GM20000 (cell line): ENCODE results near the gene PLA2G4D.

Source experiments
- DNase-seq: peaks from one replicate; pipeline ENCODE4 v3.0.0; 2012; ENCODE audit warnings: low spot score
- TF ChIP-seq, protein P1 (sequence below): IDR thresholded peaks from 2 replicates; pipeline ENCODE4 v1.5.1; 2012; ENCODE audit warnings: mild to moderate bottlenecking, control low read depth; ENCODE audit errors: extremely low read depth, missing control alignments

The PLA2G4D gene

DNA sequence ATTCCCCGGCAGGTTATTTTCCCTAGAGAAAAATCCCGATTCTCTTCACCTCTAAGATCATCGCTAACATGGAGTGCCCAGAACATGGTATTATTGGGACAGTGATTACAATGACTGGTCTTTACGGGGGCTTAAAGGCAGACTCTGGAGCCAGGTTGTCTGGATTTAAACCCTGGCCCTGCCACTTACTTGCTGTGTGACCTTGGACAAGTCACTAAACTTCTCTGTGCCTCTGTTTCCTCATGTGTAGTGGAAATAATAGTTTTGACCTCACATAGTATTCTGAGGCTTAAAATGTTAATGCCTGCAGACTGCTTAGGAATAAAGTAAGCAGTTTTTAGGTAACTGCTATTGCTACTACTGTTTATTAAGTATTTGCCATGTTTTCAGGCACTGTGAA lies 4.4 kb downstream of the PLA2G4D start:
- no peak for DNase-seq
- TF ChIP-seq, protein P1, sequence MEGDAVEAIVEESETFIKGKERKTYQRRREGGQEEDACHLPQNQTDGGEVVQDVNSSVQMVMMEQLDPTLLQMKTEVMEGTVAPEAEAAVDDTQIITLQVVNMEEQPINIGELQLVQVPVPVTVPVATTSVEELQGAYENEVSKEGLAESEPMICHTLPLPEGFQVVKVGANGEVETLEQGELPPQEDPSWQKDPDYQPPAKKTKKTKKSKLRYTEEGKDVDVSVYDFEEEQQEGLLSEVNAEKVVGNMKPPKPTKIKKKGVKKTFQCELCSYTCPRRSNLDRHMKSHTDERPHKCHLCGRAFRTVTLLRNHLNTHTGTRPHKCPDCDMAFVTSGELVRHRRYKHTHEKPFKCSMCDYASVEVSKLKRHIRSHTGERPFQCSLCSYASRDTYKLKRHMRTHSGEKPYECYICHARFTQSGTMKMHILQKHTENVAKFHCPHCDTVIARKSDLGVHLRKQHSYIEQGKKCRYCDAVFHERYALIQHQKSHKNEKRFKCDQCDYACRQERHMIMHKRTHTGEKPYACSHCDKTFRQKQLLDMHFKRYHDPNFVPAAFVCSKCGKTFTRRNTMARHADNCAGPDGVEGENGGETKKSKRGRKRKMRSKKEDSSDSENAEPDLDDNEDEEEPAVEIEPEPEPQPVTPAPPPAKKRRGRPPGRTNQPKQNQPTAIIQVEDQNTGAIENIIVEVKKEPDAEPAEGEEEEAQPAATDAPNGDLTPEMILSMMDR: no peak

- TF ChIP-seq, protein P1: no peak
- no peak for DNase-seq
These were observed 5.3 kb downstream of the PLA2G4D start for GRCh38 chr15:42088801-42089640.

GRCh38 chr15:42087926-42088800 lies 6.2 kb downstream of the PLA2G4D start:
- DNase-seq: no peak
- TF ChIP-seq, protein P1: no peak

GRCh38 chr15:42087460-42087859 lies 6.9 kb downstream of the PLA2G4D start:
- TF ChIP-seq, protein P1: no peak
- DNase-seq: no peak

DNA sequence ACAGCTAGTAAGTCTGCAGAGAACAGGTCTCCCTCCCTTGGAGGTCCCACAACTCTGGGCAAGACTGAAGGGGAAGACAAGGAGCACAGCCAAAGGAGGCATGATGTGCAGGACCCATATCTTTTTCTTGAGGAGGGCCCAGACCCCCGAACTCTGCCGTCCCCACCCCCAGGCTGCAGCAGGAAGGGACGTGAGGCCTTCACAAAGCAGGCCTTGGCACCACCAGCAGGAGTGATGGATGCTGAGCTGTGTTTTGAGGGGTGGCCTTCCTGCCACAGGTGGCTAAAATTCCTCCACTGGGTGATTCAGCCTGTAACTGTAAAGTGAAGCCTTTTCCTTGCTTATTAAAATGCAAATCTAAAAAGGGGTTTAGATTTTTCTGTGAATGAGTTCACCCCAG lies 8.6 kb downstream of the PLA2G4D start:
- DNase-seq: no peak
- TF ChIP-seq, protein P1: no peak

DNA sequence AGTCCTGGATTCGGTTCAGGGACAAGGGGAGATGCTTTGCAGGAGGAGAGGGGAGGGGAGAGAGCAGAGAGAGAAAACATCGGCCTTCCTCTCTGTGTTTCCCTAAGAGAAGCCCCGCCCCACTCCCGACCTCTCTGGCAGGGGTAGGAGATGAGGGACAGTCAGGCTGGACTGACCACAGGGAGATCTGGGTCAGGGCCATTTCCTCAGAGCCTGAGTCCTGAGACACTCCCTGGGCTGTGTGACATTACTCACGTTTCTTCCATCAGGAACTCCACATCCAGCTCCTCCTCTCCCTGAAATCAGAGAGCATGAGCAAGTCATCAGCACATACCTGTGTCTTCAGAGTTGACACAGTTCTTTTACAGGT lies 9.1 kb downstream of the PLA2G4D start:
- TF ChIP-seq, protein P1: no peak
- DNase-seq: no peak

- TF ChIP-seq, protein P1: peak; percentile 93
- DNase-seq: peak; percentile 83
These were observed 9.7 kb downstream of the PLA2G4D start for GRCh38 chr15:42084465-42085235.
